DND-41 (cell line): ENCODE measurements around the gene LCN1.

Source experiments
- ATAC-seq: fragments of 200-7000 bp; cut with Tn5 transposase; 3 replicates; pipeline ENCODE4 v1.9.1; 2021; ENCODE audit warnings: low read depth; ENCODE audit not compliant: insufficient read depth
- DNase-seq: peaks from one replicate; pipeline ENCODE4 v3.0.0-alpha.2; 2020
- H2AFZ ChIP-seq: 2 replicates; pipeline ENCODE4 v1.6.0; 2012; ENCODE audit warnings: low read depth, low read length
- H3K27ac ChIP-seq: 2 replicates; pipeline ENCODE4 v1.5.1; 2012; ENCODE audit warnings: low read length, inconsistent platforms
- H3K27me3 ChIP-seq: fragments of 200-600 bp; sonication (generic); 2 replicates; pipeline ENCODE4 v1.6.0; 2012; ENCODE audit warnings: low read length, mild to moderate bottlenecking, inconsistent platforms; ENCODE audit not compliant: insufficient read depth, poor library complexity
- H3K36me3 ChIP-seq: 2 replicates; pipeline ENCODE4 v1.5.1; 2012; ENCODE audit warnings: low read length, inconsistent platforms; ENCODE audit not compliant: insufficient read depth
- H3K4me1 ChIP-seq: 2 replicates; pipeline ENCODE4 v1.5.1; 2012; ENCODE audit warnings: mild to moderate bottlenecking, low read length; ENCODE audit not compliant: insufficient read depth
- H3K4me2 ChIP-seq: 2 replicates; pipeline ENCODE4 v1.6.0; 2012; ENCODE audit warnings: mild to moderate bottlenecking, moderate library complexity, low read length, inconsistent platforms; ENCODE audit not compliant: insufficient read depth
- H3K4me3 ChIP-seq, 2 experiments: fragments of 200-600 bp in 1 of 2; shearing (Covaris generic) in 1 of 2; 2 replicates each; pipeline ENCODE4 v1.5.1; 2012 to 2016; ENCODE audit warnings: inconsistent platforms in 2 of 2, low read length in 2 of 2, mild to moderate bottlenecking in 2 of 2, low read depth in 1 of 2, moderate library complexity in 1 of 2
- H3K79me2 ChIP-seq: 2 replicates; pipeline ENCODE4 v1.6.0; 2012; ENCODE audit warnings: low read length, inconsistent platforms; ENCODE audit not compliant: insufficient read depth
- H3K9ac ChIP-seq: 2 replicates; pipeline ENCODE4 v1.6.0; 2012; ENCODE audit warnings: low read depth, mild to moderate bottlenecking, inconsistent platforms, low read length, moderate library complexity
- H3K9me3 ChIP-seq: 2 replicates; pipeline ENCODE4 v1.5.1; 2012; ENCODE audit warnings: low read length, moderate library complexity, mild to moderate bottlenecking, inconsistent platforms; ENCODE audit not compliant: insufficient read depth, severe bottlenecking
- H4K20me1 ChIP-seq: 2 replicates; pipeline ENCODE4 v1.6.0; 2012; ENCODE audit warnings: low read length; ENCODE audit not compliant: insufficient read depth
- EZH2 ChIP-seq: IDR thresholded peaks from 3 replicates; pipeline ENCODE4 v1.6.1; 2012; ENCODE audit warnings: borderline replicate concordance, low read depth, mild to moderate bottlenecking, moderate library complexity, low read length, inconsistent platforms; ENCODE audit not compliant: severe bottlenecking
- TF ChIP-seq, protein P1 (sequence below): IDR thresholded peaks from 2 replicates; pipeline ENCODE4 v1.5.1; 2012; ENCODE audit warnings: borderline replicate concordance, low read length, moderate library complexity, mild to moderate bottlenecking; ENCODE audit not compliant: poor library complexity, severe bottlenecking; ENCODE audit errors: extremely low read depth

The LCN1 gene

GRCh38 chr9:135489188-135489906 is 31.9 kb upstream of the LCN1 start:
- H3K9me3 ChIP-seq: no peaks in the 10 kb centered on the region
- H3K4me3 ChIP-seq: no peak overlapping the region
- H3K79me2 ChIP-seq: no peaks in the 10 kb centered on the region
- DNase-seq (no peak), ATAC-seq (no peak)
- no peaks in the 10 kb centered on the region for H3K36me3 ChIP-seq
- H2AFZ ChIP-seq: no peak overlapping the region
- H3K27ac ChIP-seq: no peak overlapping the region
- TF ChIP-seq, protein P1, sequence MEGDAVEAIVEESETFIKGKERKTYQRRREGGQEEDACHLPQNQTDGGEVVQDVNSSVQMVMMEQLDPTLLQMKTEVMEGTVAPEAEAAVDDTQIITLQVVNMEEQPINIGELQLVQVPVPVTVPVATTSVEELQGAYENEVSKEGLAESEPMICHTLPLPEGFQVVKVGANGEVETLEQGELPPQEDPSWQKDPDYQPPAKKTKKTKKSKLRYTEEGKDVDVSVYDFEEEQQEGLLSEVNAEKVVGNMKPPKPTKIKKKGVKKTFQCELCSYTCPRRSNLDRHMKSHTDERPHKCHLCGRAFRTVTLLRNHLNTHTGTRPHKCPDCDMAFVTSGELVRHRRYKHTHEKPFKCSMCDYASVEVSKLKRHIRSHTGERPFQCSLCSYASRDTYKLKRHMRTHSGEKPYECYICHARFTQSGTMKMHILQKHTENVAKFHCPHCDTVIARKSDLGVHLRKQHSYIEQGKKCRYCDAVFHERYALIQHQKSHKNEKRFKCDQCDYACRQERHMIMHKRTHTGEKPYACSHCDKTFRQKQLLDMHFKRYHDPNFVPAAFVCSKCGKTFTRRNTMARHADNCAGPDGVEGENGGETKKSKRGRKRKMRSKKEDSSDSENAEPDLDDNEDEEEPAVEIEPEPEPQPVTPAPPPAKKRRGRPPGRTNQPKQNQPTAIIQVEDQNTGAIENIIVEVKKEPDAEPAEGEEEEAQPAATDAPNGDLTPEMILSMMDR: no peak
- TF ChIP-seq EZH2: no peak
- H4K20me1 ChIP-seq: no peaks in the 10 kb centered on the region
- no peaks in the 10 kb centered on the region for H3K4me1 ChIP-seq
- H3K9ac ChIP-seq: no peak overlapping the region
- H3K27me3 ChIP-seq: no peaks in the 10 kb centered on the region
- H3K4me2 ChIP-seq: no peak overlapping the region

DNA sequence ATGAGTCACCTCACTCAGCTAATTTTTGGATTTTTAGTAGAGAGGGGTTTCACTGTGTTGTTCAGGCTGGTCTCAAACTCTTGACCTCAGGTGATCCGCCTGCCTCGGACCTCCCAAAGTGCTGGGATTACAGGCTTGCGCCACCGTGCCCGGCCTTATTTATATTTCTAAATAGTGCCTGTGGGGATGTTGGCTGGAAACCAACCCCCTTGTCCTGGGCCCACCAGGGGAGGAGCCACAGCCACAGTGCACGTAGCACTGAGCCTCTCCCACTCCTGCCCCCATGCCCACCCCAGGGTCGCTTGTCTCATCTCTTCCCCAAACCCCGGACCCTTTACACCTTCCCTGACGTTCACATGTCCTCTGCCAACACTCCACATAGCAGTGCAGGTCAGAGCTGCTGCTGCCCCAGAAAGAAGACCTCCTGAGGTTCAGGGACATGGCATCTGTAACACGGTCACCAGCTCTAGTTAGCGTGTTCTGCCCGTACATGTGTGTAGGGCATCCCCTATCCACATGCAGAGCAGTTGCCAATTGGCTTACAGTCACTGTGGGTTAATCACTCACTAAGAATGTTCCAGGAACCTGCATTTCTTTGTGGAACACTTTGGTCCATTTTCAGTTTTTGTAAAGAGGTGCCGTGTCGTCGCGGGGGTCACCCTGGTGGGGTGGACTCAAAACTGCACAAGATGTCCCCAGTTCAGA is 30.9 kb upstream of the LCN1 start:
- no peaks in the 10 kb centered on the region for H3K79me2 ChIP-seq
- no peak overlapping the region for H3K27ac ChIP-seq
- H3K27me3 ChIP-seq: peaks cover 2% of the 10 kb centered on the region
- H3K9me3 ChIP-seq: no peaks in the 10 kb centered on the region
- H3K4me2 ChIP-seq: no peak overlapping the region
- no peak overlapping the region for H3K4me3 ChIP-seq
- H3K9ac ChIP-seq: no peak overlapping the region
- TF ChIP-seq, protein P1: no peak
- TF ChIP-seq EZH2: no peak
- no peaks in the 10 kb centered on the region for H3K4me1 ChIP-seq
- no peak overlapping the region for H2AFZ ChIP-seq
- no peaks in the 10 kb centered on the region for H4K20me1 ChIP-seq
- no peak for ATAC-seq
- DNase-seq: no peak
- no peaks in the 10 kb centered on the region for H3K36me3 ChIP-seq

DNA sequence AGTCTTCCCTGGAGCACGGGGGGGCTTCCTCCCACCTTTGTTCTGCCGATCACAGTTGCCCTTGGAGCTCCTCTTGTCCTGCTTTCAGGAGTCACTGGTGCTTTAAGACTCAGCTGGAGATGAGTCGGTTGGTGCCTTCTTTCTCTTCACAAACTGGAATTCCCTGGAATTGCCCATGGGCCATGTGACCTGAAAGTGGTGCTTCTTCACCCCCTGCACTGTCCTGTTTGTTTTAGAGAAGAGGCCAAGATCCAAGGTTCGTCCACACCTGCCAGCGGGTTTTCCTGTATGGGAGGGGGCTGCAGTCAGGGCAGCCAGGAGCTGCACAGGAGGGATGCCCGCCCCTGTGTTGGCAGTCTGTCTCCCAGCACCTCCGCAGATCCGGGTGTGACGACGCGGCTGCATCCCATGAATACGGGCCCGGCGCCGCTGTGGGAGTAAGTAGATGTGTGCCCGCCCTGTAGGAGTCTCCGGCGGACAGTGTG is 30.2 kb upstream of the LCN1 start:
- Histone ChIP-seq H3K27ac (no peak overlapping the region), H3K36me3 (no peaks in the 10 kb centered on the region), H3K4me3 (no peak overlapping the region), H3K27me3 (peaks cover 2% of the 10 kb centered on the region), H3K4me1 (no peaks in the 10 kb centered on the region), H3K4me2 (no peak overlapping the region), H2AFZ (no peak overlapping the region), H3K9me3 (no peaks in the 10 kb centered on the region), H3K79me2 (no peaks in the 10 kb centered on the region), H3K9ac (no peak overlapping the region), H4K20me1 (no peaks in the 10 kb centered on the region)
- DNase-seq (no peak), ATAC-seq (no peak)
- TF ChIP-seq, protein P1: no peak
- TF ChIP-seq EZH2: no peak
